ENCODE data around the gene SLC35D3.

DNA sequence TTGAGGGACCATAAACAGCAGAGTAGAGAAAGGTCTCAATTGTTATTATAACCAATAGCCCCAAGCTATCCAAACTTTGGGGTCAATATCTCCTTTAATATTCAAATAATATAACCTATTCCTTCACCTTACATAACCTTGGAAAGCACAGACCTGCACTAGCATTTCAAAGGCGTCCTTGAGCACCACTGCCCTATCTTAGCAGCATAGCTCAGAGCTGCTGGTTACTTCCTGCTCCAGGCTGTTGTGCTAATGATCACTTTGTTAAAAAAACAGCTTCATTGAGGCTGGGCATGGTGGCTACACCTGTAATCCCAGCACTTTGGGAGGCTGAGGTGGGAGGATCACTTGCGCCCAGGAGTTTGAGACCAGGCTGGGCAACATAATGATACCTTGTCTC lies 10.5 kb downstream of the SLC35D3 start:
- TF ChIP-seq, protein P1, sequence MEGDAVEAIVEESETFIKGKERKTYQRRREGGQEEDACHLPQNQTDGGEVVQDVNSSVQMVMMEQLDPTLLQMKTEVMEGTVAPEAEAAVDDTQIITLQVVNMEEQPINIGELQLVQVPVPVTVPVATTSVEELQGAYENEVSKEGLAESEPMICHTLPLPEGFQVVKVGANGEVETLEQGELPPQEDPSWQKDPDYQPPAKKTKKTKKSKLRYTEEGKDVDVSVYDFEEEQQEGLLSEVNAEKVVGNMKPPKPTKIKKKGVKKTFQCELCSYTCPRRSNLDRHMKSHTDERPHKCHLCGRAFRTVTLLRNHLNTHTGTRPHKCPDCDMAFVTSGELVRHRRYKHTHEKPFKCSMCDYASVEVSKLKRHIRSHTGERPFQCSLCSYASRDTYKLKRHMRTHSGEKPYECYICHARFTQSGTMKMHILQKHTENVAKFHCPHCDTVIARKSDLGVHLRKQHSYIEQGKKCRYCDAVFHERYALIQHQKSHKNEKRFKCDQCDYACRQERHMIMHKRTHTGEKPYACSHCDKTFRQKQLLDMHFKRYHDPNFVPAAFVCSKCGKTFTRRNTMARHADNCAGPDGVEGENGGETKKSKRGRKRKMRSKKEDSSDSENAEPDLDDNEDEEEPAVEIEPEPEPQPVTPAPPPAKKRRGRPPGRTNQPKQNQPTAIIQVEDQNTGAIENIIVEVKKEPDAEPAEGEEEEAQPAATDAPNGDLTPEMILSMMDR (IDR thresholded peaks at IDR 0.05), result no peak
- no peak for TF ChIP-seq EZH2 (IDR thresholded peaks at IDR 0.05; ENCODE audit: borderline replicate concordance, insufficient read depth, low read depth, low read length, poor library complexity, severe bottlenecking)

Measured in B cell (primary cell).